Measurements from ENCODE around the gene ADAMTS6. TPM values are rescaled to one million over a fixed set of nuclear protein-coding genes. Genes with fewer than 3 reads are reported as not detected.
A peak's percentile ranks its signal among the peaks of the same experiment; 100 is the strongest.

ADAMTS6 gene
- total RNA-seq, 1 experiment from 2014 or later = 1.5 TPM

- no peak for DNase-seq
- Histone ChIP-seq H3K4me3 (ENCODE audit: insufficient read depth, low read depth, low read length) (peak overlapping the region; percentile 47), H3K27me3 (ENCODE audit: control insufficient read depth, insufficient read depth, low read length) (peaks cover 3% of the 10 kb centered on the region; the same call in 1 of the 2 replicates), H3K36me3 (replicated peaks; ENCODE audit: control insufficient read depth, insufficient read depth, low read length) (no peaks in the 10 kb centered on the region)
These were observed 544 bp downstream of the ADAMTS6 start for GRCh38 chr5:65481171-65481581.

GRCh38 chr5:65480306-65480865, 1.3 kb downstream of the ADAMTS6 start:
- no peaks in the 10 kb centered on the region for H3K36me3 ChIP-seq (replicated peaks; ENCODE audit: control insufficient read depth, insufficient read depth, low read length)
- peaks cover 3% of the 10 kb centered on the region; the same call in 1 of the 2 replicates for H3K27me3 ChIP-seq (ENCODE audit: control insufficient read depth, insufficient read depth, low read length)
- H3K4me3 ChIP-seq (ENCODE audit: insufficient read depth, low read depth, low read length) = peak overlapping the region; percentile 26
- no peak for DNase-seq

GRCh38 chr5:65479527-65479926, 2.2 kb downstream of the ADAMTS6 start:
- no peaks in the 10 kb centered on the region for H3K36me3 ChIP-seq (replicated peaks; ENCODE audit: control insufficient read depth, insufficient read depth, low read length)
- peaks cover 3% of the 10 kb centered on the region; the same call in 1 of the 2 replicates for H3K27me3 ChIP-seq (ENCODE audit: control insufficient read depth, insufficient read depth, low read length)
- no peak for DNase-seq
- no peak overlapping the region for H3K4me3 ChIP-seq (ENCODE audit: insufficient read depth, low read depth, low read length)

- Histone ChIP-seq H3K36me3 (replicated peaks; ENCODE audit: control insufficient read depth, insufficient read depth, low read length) (no peaks in the 10 kb centered on the region), H3K27me3 (ENCODE audit: control insufficient read depth, insufficient read depth, low read length) (peaks cover 3% of the 10 kb centered on the region; the same call in 1 of the 2 replicates), H3K4me3 (ENCODE audit: insufficient read depth, low read depth, low read length) (no peak overlapping the region)
- no peak for DNase-seq
These were observed 3.4 kb downstream of the ADAMTS6 start for GRCh38 chr5:65478336-65478735.

- peaks cover 3% of the 10 kb centered on the region; the same call in 1 of the 2 replicates for H3K27me3 ChIP-seq (ENCODE audit: control insufficient read depth, insufficient read depth, low read length)
- no peak for DNase-seq
- H3K4me3 ChIP-seq (ENCODE audit: insufficient read depth, low read depth, low read length) = no peak overlapping the region
- H3K36me3 ChIP-seq (replicated peaks; ENCODE audit: control insufficient read depth, insufficient read depth, low read length) = no peaks in the 10 kb centered on the region
These were observed 5.8 kb downstream of the ADAMTS6 start for GRCh38 chr5:65475895-65476294.

- Histone ChIP-seq H3K36me3 (replicated peaks; ENCODE audit: control insufficient read depth, insufficient read depth, low read length) (no peaks in the 10 kb centered on the region), H3K27me3 (ENCODE audit: control insufficient read depth, insufficient read depth, low read length) (peaks cover 3% of the 10 kb centered on the region; the same call in 1 of the 2 replicates), H3K4me3 (ENCODE audit: insufficient read depth, low read depth, low read length) (no peak overlapping the region)
- DNase-seq = no peak
These were observed 6.4 kb downstream of the ADAMTS6 start for GRCh38 chr5:65475336-65475735.

GRCh38 chr5:65474130-65474711, 7.5 kb downstream of the ADAMTS6 start:
- Histone ChIP-seq H3K4me3 (ENCODE audit: insufficient read depth, low read depth, low read length) (no peak overlapping the region), H3K36me3 (replicated peaks; ENCODE audit: control insufficient read depth, insufficient read depth, low read length) (no peaks in the 10 kb centered on the region), H3K27me3 (ENCODE audit: control insufficient read depth, insufficient read depth, low read length) (no peaks in the 10 kb centered on the region)
- DNase-seq = no peak

- Histone ChIP-seq H3K27me3 (ENCODE audit: control insufficient read depth, insufficient read depth, low read length) (no peaks in the 10 kb centered on the region), H3K4me3 (ENCODE audit: insufficient read depth, low read depth, low read length) (no peak overlapping the region), H3K36me3 (replicated peaks; ENCODE audit: control insufficient read depth, insufficient read depth, low read length) (no peaks in the 10 kb centered on the region)
- DNase-seq = no peak
These were observed 13.1 kb downstream of the ADAMTS6 start for GRCh38 chr5:65468633-65469032.

GRCh38 chr5:65462139-65462705, 19.5 kb downstream of the ADAMTS6 start:
- no peak for DNase-seq
- no peak overlapping the region for H3K4me3 ChIP-seq (ENCODE audit: insufficient read depth, low read depth, low read length)
- H3K27me3 ChIP-seq (ENCODE audit: control insufficient read depth, insufficient read depth, low read length) = no peaks in the 10 kb centered on the region
- H3K36me3 ChIP-seq (replicated peaks; ENCODE audit: control insufficient read depth, insufficient read depth, low read length) = no peaks in the 10 kb centered on the region

GRCh38 chr5:65461490-65461889, 20.2 kb downstream of the ADAMTS6 start:
- H3K4me3 ChIP-seq (ENCODE audit: insufficient read depth, low read depth, low read length) = no peak overlapping the region
- no peak for DNase-seq
- no peaks in the 10 kb centered on the region for H3K36me3 ChIP-seq (replicated peaks; ENCODE audit: control insufficient read depth, insufficient read depth, low read length)
- H3K27me3 ChIP-seq (ENCODE audit: control insufficient read depth, insufficient read depth, low read length) = no peaks in the 10 kb centered on the region

- Histone ChIP-seq H3K36me3 (replicated peaks; ENCODE audit: control insufficient read depth, insufficient read depth, low read length) (no peaks in the 10 kb centered on the region), H3K4me3 (ENCODE audit: insufficient read depth, low read depth, low read length) (no peak overlapping the region), H3K27me3 (ENCODE audit: control insufficient read depth, insufficient read depth, low read length) (no peaks in the 10 kb centered on the region)
- DNase-seq = no peak
These were observed 21.7 kb downstream of the ADAMTS6 start for GRCh38 chr5:65459995-65460394.

GRCh38 chr5:65455064-65455463, 26.7 kb downstream of the ADAMTS6 start:
- Histone ChIP-seq H3K36me3 (replicated peaks; ENCODE audit: control insufficient read depth, insufficient read depth, low read length) (no peaks in the 10 kb centered on the region), H3K4me3 (ENCODE audit: insufficient read depth, low read depth, low read length) (no peak overlapping the region), H3K27me3 (ENCODE audit: control insufficient read depth, insufficient read depth, low read length) (no peaks in the 10 kb centered on the region)
- no peak for DNase-seq

GRCh38 chr5:65451436-65451835, 30.3 kb downstream of the ADAMTS6 start:
- Histone ChIP-seq H3K36me3 (replicated peaks; ENCODE audit: control insufficient read depth, insufficient read depth, low read length) (no peaks in the 10 kb centered on the region), H3K27me3 (ENCODE audit: control insufficient read depth, insufficient read depth, low read length) (no peaks in the 10 kb centered on the region), H3K4me3 (ENCODE audit: insufficient read depth, low read depth, low read length) (no peak overlapping the region)
- no peak for DNase-seq

- no peaks in the 10 kb centered on the region for H3K36me3 ChIP-seq (replicated peaks; ENCODE audit: control insufficient read depth, insufficient read depth, low read length)
- H3K27me3 ChIP-seq (ENCODE audit: control insufficient read depth, insufficient read depth, low read length) = no peaks in the 10 kb centered on the region
- H3K4me3 ChIP-seq (ENCODE audit: insufficient read depth, low read depth, low read length) = no peak overlapping the region
- DNase-seq = no peak
These were observed 35.0 kb downstream of the ADAMTS6 start for GRCh38 chr5:65446682-65447081.

- H3K36me3 ChIP-seq (replicated peaks; ENCODE audit: control insufficient read depth, insufficient read depth, low read length) = no peaks in the 10 kb centered on the region
- no peaks in the 10 kb centered on the region for H3K27me3 ChIP-seq (ENCODE audit: control insufficient read depth, insufficient read depth, low read length)
- DNase-seq = no peak
- no peak overlapping the region for H3K4me3 ChIP-seq (ENCODE audit: insufficient read depth, low read depth, low read length)
These were observed 39.9 kb downstream of the ADAMTS6 start for GRCh38 chr5:65441800-65442199.
